ENCODE results near the gene SYTL5. TPM values are rescaled to one million over a fixed set of nuclear protein-coding genes. Genes with fewer than 3 reads are reported as not detected.

SYTL5 gene
- total RNA-seq, 2 donors from 2014 or later = not detected

GRCh38 chrX:38004046-38004445 is 2.3 kb upstream of the SYTL5 start:
- no peak overlapping the region for H3K27ac Mint-ChIP-seq
- no peaks in the 10 kb centered on the region for H3K36me3 Mint-ChIP-seq
- DNase-seq (ENCODE audit: low spot score in 2 of 2) (no peak), ATAC-seq (no peak)
- no peaks in the 10 kb centered on the region for H3K9me3 Mint-ChIP-seq

DNA sequence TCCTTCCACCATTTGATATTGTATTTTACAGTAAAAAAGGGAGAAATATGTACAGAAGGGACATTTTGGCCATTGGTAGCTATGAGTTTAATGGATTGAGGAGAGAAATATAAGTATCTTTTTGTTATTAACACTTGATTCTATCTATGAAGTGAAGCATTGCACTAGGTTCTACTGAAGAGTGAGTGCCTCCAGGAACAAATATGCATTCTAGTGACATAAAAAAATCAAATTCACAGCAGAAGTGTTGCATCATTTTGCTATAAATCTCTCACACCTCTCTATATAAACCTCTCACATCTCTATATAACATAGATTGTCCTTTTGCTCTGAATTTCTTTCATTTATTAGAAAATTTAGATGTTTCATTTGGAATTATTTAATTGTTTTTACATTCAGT is 425 bp downstream of the SYTL5 start:
- Mint-ChIP-seq H3K27ac (no peak overlapping the region), H3K36me3 (no peaks in the 10 kb centered on the region), H3K9me3 (no peaks in the 10 kb centered on the region)
- ATAC-seq (no peak), DNase-seq (ENCODE audit: low spot score in 2 of 2) (no peak)

DNA sequence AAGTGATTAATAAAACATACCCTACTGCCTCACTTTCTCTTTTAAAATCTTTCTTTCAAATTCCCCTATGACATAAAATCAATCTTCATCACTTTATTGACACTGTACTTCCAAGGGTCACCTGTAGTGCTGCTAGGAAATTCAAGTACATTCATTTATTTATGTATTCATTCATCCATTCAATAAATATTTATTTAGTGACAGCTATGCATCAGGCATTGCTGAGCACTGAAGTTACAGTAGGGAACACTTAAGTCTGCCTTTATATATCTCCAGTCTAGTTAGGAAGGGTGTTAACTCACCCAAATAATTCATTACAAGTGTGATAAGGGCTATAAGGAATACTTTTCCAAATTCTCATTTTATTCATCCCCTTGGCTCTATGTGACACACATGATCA is 2.3 kb downstream of the SYTL5 start:
- H3K27ac Mint-ChIP-seq = no peak overlapping the region
- DNase-seq (ENCODE audit: low spot score in 2 of 2) (no peak), ATAC-seq (no peak)
- H3K9me3 Mint-ChIP-seq = no peaks in the 10 kb centered on the region
- H3K36me3 Mint-ChIP-seq = no peaks in the 10 kb centered on the region

DNA sequence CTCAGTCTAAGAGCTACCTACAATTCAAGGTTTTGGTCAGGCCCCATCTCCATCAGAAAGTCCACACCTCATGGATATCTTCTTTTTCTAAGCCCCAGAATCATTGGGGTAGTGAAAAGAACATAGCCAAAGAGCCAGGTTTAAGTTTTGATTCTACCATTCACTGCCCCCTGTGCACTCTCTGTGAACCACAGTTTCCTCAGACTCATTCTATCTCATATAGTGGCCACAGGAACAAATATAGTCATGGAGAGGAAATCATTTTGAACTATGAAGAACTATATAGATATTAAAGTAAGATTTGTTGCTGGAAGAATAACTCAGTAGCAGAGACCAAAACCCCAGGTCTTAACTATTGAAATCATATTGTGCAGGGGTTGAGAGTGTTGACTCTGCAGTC is 3.3 kb downstream of the SYTL5 start:
- ATAC-seq (no peak), DNase-seq (ENCODE audit: low spot score in 2 of 2) (no peak)
- no peaks in the 10 kb centered on the region for H3K9me3 Mint-ChIP-seq
- no peak overlapping the region for H3K27ac Mint-ChIP-seq
- H3K36me3 Mint-ChIP-seq = no peaks in the 10 kb centered on the region

- Mint-ChIP-seq H3K36me3 (no peaks in the 10 kb centered on the region), H3K27ac (no peak overlapping the region), H3K9me3 (no peaks in the 10 kb centered on the region)
- DNase-seq (ENCODE audit: low spot score in 2 of 2) = no peak
- no peak for ATAC-seq
Measured at GRCh38 chrX:38018766-38019425, 12.5 kb downstream of the SYTL5 start.

- no peak for DNase-seq (ENCODE audit: low spot score in 2 of 2)
- Mint-ChIP-seq H3K27ac (no peak overlapping the region), H3K9me3 (no peaks in the 10 kb centered on the region), H3K36me3 (no peaks in the 10 kb centered on the region)
- ATAC-seq = no peak
Measured at GRCh38 chrX:38028300-38028699, 21.9 kb downstream of the SYTL5 start.

- ATAC-seq = no peak
- H3K9me3 Mint-ChIP-seq = no peaks in the 10 kb centered on the region
- no peaks in the 10 kb centered on the region for H3K36me3 Mint-ChIP-seq
- H3K27ac Mint-ChIP-seq = no peak overlapping the region
- DNase-seq (ENCODE audit: low spot score in 2 of 2) = no peak
Measured at GRCh38 chrX:38036466-38036865, 30.1 kb downstream of the SYTL5 start.

- H3K27ac Mint-ChIP-seq = no peak overlapping the region
- ATAC-seq (no peak), DNase-seq (ENCODE audit: low spot score in 2 of 2) (no peak)
- H3K36me3 Mint-ChIP-seq = no peaks in the 10 kb centered on the region
- no peaks in the 10 kb centered on the region for H3K9me3 Mint-ChIP-seq
Measured at GRCh38 chrX:38038501-38038900, 32.1 kb downstream of the SYTL5 start.

DNA sequence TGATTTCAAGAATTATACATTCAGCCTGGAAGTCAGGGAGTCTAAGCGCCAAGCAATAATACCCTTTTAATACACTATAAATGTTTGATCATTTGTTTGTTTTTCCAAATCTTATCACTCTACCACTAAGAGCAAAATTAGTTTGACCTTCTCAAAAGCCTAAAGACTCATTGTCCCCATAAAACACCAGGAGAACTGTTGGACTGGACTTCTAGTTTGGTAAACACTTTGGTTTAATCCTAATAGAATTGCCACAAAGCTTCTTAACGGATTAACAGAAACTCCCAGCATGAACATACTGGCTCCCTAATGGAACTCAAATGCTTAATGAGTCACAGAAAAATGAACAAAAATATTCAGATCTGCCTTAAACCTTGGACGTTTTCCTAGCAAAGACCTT is 34.9 kb downstream of the SYTL5 start:
- H3K36me3 Mint-ChIP-seq = no peaks in the 10 kb centered on the region
- DNase-seq (ENCODE audit: low spot score in 2 of 2) (no peak), ATAC-seq (no peak)
- no peak overlapping the region for H3K27ac Mint-ChIP-seq
- no peaks in the 10 kb centered on the region for H3K9me3 Mint-ChIP-seq

DNA sequence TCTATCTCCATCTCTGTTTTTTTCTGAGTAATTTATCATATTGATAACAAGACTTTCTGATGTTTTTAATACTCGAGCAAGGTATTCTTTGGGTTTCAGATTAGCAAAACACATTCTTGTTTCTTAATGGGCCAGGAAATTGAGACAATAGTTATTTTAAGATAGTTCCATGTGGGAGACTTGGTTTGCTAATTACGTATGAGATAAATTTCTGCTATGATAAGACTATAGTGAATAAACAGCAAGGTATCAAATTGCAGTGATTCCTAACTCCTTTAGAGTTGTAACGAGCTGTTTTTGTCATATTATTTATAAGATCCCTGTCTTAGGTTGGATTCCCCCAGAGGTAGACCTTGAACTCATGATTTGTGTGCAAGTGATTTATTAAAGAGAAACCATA is 38.3 kb downstream of the SYTL5 start:
- Mint-ChIP-seq H3K36me3 (no peaks in the 10 kb centered on the region), H3K27ac (no peak overlapping the region), H3K9me3 (peaks cover 0 to 3% of the 10 kb centered on the region in 2 donors)
- no peak for ATAC-seq
- no peak for DNase-seq (ENCODE audit: low spot score in 2 of 2)

GRCh38 chrX:38045538-38046096 is 39.3 kb downstream of the SYTL5 start:
- H3K27ac Mint-ChIP-seq = no peak overlapping the region
- peaks cover 0 to 3% of the 10 kb centered on the region in 2 donors for H3K9me3 Mint-ChIP-seq
- ATAC-seq = no peak

DNA sequence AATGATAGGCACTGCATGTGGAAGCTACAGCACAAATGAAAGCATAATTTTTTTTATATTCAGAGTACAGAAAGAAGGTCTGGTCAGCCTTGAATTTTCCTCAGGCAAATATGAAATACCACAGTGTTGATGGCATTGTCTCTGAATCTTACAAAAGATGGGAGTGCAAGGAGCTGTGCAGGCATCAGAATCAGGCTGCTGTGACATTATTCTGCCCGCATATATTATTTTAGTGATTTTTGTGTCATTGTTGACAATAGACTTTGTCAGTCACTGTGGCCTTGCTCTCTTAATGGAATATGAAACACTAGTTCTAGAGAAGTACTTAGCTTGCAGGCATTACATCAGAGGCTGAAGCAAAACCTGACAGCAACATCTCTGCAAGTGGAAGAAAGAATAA is 42.5 kb downstream of the SYTL5 start:
- H3K9me3 Mint-ChIP-seq = peaks cover 0 to 3% of the 10 kb centered on the region in 2 donors
- no peaks in the 10 kb centered on the region for H3K36me3 Mint-ChIP-seq
- no peak overlapping the region for H3K27ac Mint-ChIP-seq
- DNase-seq (ENCODE audit: low spot score in 2 of 2) = no peak
- no peak for ATAC-seq

More at GRCh38 chrX:38045538-38046096, 39.3 kb downstream of the SYTL5 start:
- no peak for DNase-seq (ENCODE audit: low spot score in 2 of 2)
- no peaks in the 10 kb centered on the region for H3K36me3 Mint-ChIP-seq

GRCh38 chrX:38050806-38051205 is 44.5 kb downstream of the SYTL5 start:
- ATAC-seq = no peak
- DNase-seq (ENCODE audit: low spot score in 2 of 2) = no peak
- Mint-ChIP-seq H3K27ac (no peak overlapping the region), H3K36me3 (no peaks in the 10 kb centered on the region), H3K9me3 (peaks cover 0 to 3% of the 10 kb centered on the region in 2 donors)

GRCh38 chrX:38052096-38052495 is 45.7 kb downstream of the SYTL5 start:
- Mint-ChIP-seq H3K9me3 (peaks cover 0 to 3% of the 10 kb centered on the region in 2 donors), H3K36me3 (no peaks in the 10 kb centered on the region), H3K27ac (no peak overlapping the region)
- peak; percentile 46 to 98 for ATAC-seq
- peak in 1 of 2 donors; percentile 1 for DNase-seq (ENCODE audit: low spot score in 2 of 2)

GRCh38 chrX:38055170-38055847 is 49.0 kb downstream of the SYTL5 start:
- ATAC-seq (no peak), DNase-seq (ENCODE audit: low spot score in 2 of 2) (no peak)
- Mint-ChIP-seq H3K9me3 (no peaks in the 10 kb centered on the region), H3K36me3 (no peaks in the 10 kb centered on the region), H3K27ac (no peak overlapping the region)

GRCh38 chrX:38060331-38060878 is 54.1 kb downstream of the SYTL5 start:
- no peaks in the 10 kb centered on the region for H3K36me3 Mint-ChIP-seq
- no peak overlapping the region for H3K27ac Mint-ChIP-seq
- H3K9me3 Mint-ChIP-seq = no peaks in the 10 kb centered on the region
- no peak for ATAC-seq
- no peak for DNase-seq (ENCODE audit: low spot score in 2 of 2)

GRCh38 chrX:38061335-38061734 is 55.0 kb downstream of the SYTL5 start:
- no peak for ATAC-seq
- H3K27ac Mint-ChIP-seq = no peak overlapping the region
- DNase-seq (ENCODE audit: low spot score in 2 of 2) = no peak
- no peaks in the 10 kb centered on the region for H3K36me3 Mint-ChIP-seq
- H3K9me3 Mint-ChIP-seq = no peaks in the 10 kb centered on the region

DNA sequence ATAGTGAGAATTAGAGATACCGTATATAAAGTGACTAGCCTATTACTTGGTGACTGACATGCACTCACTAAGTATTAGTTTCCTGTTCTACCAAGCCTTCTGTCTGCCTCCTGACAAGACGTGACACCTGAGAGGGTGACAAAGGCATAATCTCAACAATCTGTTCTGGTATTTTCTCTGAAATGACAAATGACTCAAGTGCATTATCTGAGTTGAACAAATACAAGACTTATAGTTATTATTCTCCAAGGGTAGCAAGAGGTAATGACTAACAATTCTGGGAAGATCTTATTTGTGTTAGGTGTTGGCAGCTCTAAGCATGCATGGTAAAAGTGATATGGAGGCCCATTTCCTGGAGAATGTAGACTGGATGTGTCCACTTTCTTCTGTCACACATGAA is 60.6 kb downstream of the SYTL5 start:
- DNase-seq (ENCODE audit: low spot score in 2 of 2) (no peak), ATAC-seq (peak in 1 of 2 donors; percentile 44)
- Mint-ChIP-seq H3K36me3 (no peaks in the 10 kb centered on the region), H3K27ac (no peak overlapping the region), H3K9me3 (no peaks in the 10 kb centered on the region)
